OCI-LY3 (cell line): ENCODE measurements around the gene CACNA1I.

Experiments
- CTCF ChIP-seq: fragments of 200-600, 300-600 bp; sonication (generic); IDR thresholded peaks from 2 replicates; pipeline ENCODE4 v1.5.1; 2014; ENCODE audit warnings: antibody characterized with exemption, low read length, low read depth
- EZH2phosphoT487 ChIP-seq: fragments of 200-600 bp; shearing (Covaris generic); IDR thresholded peaks from 2 replicates; pipeline ENCODE4 v1.6.1; 2018; ENCODE audit warnings: antibody characterized with exemption, mixed run types, low read depth

GRCh38 chr22:39648630-39648950 lies 78.0 kb downstream of the CACNA1I start:
- TF ChIP-seq CTCF (no peak), EZH2phosphoT487 (no peak)
